Measurements from ENCODE around the gene KCNT1.
"Not testable (repeated sequence)": the region's sequence is repeated elsewhere in the genome, so short reads cannot be mapped to it uniquely, and the experiment has no call there.

The KCNT1 gene

GRCh38 chr9:135666534-135667462, 35.2 kb upstream of the KCNT1 start:
- no peak for TF ChIP-seq CTCF (IDR thresholded peaks at IDR 0.05; ENCODE audit: low read depth, low read length)
- no peak overlapping the region for H3K4me3 ChIP-seq (ENCODE audit: low read depth, low read length)

DNA sequence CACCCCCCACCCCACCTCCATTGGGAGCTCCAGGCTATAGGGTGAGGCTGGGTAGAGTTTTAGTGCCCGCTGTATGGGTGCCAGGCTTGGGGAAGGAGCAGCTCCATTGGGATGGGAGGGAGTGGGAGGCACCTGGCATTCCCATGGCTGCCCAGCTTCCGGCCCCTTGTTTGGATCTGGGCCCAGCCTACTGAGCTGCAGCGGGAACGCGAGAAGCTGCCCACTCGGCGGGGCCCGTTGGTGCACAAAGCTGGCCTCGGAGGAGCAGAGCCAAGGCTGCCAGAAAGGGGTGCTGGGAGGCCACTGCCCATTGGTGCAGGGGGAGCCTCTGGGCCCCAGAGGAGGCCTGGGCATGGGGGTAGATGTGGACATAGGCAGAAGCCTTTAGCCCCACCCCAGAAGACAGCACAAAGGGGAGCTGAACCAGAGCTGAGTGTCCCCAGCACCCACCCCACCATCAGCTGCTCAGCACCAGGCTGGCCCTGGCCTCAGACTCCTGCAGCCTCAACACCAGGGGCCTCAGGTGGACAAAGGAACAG, 34.5 kb upstream of the KCNT1 start:
- no peak overlapping the region for H3K4me3 ChIP-seq (ENCODE audit: low read depth, low read length)
- TF ChIP-seq CTCF (IDR thresholded peaks at IDR 0.05; ENCODE audit: low read depth, low read length): no peak

DNA sequence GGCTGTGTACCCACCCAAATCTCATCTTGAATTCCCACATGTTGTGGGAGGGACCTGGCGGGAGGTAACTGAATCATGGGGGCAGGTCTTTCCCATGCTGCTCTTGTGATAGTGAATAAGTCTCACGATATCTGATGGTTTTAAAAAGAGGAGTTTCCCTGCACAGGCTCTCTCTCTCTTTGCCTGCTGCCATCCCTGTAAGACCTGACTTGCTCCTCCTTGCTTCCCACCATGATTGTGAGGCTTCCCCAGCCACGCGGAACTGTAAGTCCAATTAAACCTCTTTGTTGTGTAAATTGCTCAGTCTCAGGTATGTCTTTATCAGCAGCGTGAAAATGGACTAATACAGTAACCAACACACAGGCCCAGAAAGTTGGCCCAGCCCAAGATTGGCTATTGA, 33.0 kb upstream of the KCNT1 start:
- not testable (repeated sequence) for H3K4me3 ChIP-seq (ENCODE audit: low read depth, low read length)

- TF ChIP-seq CTCF (IDR thresholded peaks at IDR 0.05; ENCODE audit: low read depth, low read length): no peak
- H3K4me3 ChIP-seq (ENCODE audit: low read depth, low read length): no peak overlapping the region
These were observed 32.2 kb upstream of the KCNT1 start for GRCh38 chr9:135669616-135670285.

GRCh38 chr9:135670721-135671590, 31.0 kb upstream of the KCNT1 start:
- no peak for TF ChIP-seq CTCF (IDR thresholded peaks at IDR 0.05; ENCODE audit: low read depth, low read length)
- no peak overlapping the region for H3K4me3 ChIP-seq (ENCODE audit: low read depth, low read length)

GRCh38 chr9:135671591-135672041, 30.4 kb upstream of the KCNT1 start:
- no peak overlapping the region for H3K4me3 ChIP-seq (ENCODE audit: low read depth, low read length)
- TF ChIP-seq CTCF (IDR thresholded peaks at IDR 0.05; ENCODE audit: low read depth, low read length): no peak

GRCh38 chr9:135672786-135673185, 29.2 kb upstream of the KCNT1 start:
- not testable (repeated sequence) for H3K4me3 ChIP-seq (ENCODE audit: low read depth, low read length)

All from WI38 (cell line).